ENCODE data around the gene GBX1.

- no peak for TF ChIP-seq TAF1 (IDR thresholded peaks at IDR 0.05; ENCODE audit: low read depth)
- TF ChIP-seq EP300 (conservative IDR thresholded peaks at IDR 0.05; ENCODE audit: poor library complexity, severe bottlenecking) = no peak
- TF ChIP-seq, protein P1, sequence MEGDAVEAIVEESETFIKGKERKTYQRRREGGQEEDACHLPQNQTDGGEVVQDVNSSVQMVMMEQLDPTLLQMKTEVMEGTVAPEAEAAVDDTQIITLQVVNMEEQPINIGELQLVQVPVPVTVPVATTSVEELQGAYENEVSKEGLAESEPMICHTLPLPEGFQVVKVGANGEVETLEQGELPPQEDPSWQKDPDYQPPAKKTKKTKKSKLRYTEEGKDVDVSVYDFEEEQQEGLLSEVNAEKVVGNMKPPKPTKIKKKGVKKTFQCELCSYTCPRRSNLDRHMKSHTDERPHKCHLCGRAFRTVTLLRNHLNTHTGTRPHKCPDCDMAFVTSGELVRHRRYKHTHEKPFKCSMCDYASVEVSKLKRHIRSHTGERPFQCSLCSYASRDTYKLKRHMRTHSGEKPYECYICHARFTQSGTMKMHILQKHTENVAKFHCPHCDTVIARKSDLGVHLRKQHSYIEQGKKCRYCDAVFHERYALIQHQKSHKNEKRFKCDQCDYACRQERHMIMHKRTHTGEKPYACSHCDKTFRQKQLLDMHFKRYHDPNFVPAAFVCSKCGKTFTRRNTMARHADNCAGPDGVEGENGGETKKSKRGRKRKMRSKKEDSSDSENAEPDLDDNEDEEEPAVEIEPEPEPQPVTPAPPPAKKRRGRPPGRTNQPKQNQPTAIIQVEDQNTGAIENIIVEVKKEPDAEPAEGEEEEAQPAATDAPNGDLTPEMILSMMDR (IDR thresholded peaks at IDR 0.05; ENCODE audit: poor library complexity, severe bottlenecking) = no peak
- TF ChIP-seq EZH2 (IDR thresholded peaks at IDR 0.05; ENCODE audit: borderline replicate concordance, insufficient read depth, low read length, poor library complexity, severe bottlenecking) = no peak
- no peak for TF ChIP-seq REST (IDR thresholded peaks at IDR 0.05; ENCODE audit: borderline replicate concordance)
- no peak for TF ChIP-seq POLR2AphosphoS5 (IDR thresholded peaks at IDR 0.05)
- no peak for TF ChIP-seq MXI1 (conservative IDR thresholded peaks at IDR 0.05; ENCODE audit: poor library complexity, severe bottlenecking)
- no peak for TF ChIP-seq SMC3 (conservative IDR thresholded peaks at IDR 0.05; ENCODE audit: poor library complexity)
- TF ChIP-seq RAD21 (conservative IDR thresholded peaks at IDR 0.05) = no peak
Measured at GRCh38 chr7:151120896-151121295, 46.6 kb downstream of the GBX1 start.

All from neural cell (in vitro differentiated cells).